ENCODE results near the gene GSAP. TPM values are rescaled to one million over a fixed set of nuclear protein-coding genes. Genes with fewer than 3 reads are reported as not detected.

Gene GSAP
- total RNA-seq, 1 donor: 3.5 TPM

- DNase-seq (ENCODE audit: low read depth): no peak
- TF ChIP-seq CTCF (IDR thresholded peaks at IDR 0.05; ENCODE audit: insufficient read depth, low read length): no peak
- H3K4me3 ChIP-seq (ENCODE audit: low read depth, low read length): no peak overlapping the region
Observed at GRCh38 chr7:77428777-77429231, 12.7 kb upstream of the GSAP start.

- H3K4me3 ChIP-seq (ENCODE audit: low read depth, low read length): no peak overlapping the region
- TF ChIP-seq CTCF (IDR thresholded peaks at IDR 0.05; ENCODE audit: insufficient read depth, low read length): no peak
- DNase-seq (ENCODE audit: low read depth): peak; percentile 36
Observed at GRCh38 chr7:77427996-77428603, 12.0 kb upstream of the GSAP start.

- peak; percentile 65 for DNase-seq (ENCODE audit: low read depth)
- peak overlapping the region; percentile 27 for H3K4me3 ChIP-seq (ENCODE audit: low read depth, low read length)
- no peak for TF ChIP-seq CTCF (IDR thresholded peaks at IDR 0.05; ENCODE audit: insufficient read depth, low read length)
Observed at GRCh38 chr7:77426521-77427051, 10.4 kb upstream of the GSAP start.

- peak; percentile 36 for DNase-seq (ENCODE audit: low read depth)
- no peak overlapping the region for H3K4me3 ChIP-seq (ENCODE audit: low read depth, low read length)
Observed at GRCh38 chr7:77426052-77426404, 9.9 kb upstream of the GSAP start.

GRCh38 chr7:77425101-77426051, 9.2 kb upstream of the GSAP start:
- peak; percentile 50 for DNase-seq (ENCODE audit: low read depth)
- TF ChIP-seq CTCF (IDR thresholded peaks at IDR 0.05; ENCODE audit: insufficient read depth, low read length): no peak
- peak overlapping the region; percentile 22 for H3K4me3 ChIP-seq (ENCODE audit: low read depth, low read length)

More at GRCh38 chr7:77426052-77426404, 9.9 kb upstream of the GSAP start:
- no peak for TF ChIP-seq CTCF (IDR thresholded peaks at IDR 0.05; ENCODE audit: insufficient read depth, low read length)

GRCh38 chr7:77422500-77422899, 6.4 kb upstream of the GSAP start:
- no peak for TF ChIP-seq CTCF (IDR thresholded peaks at IDR 0.05; ENCODE audit: insufficient read depth, low read length)
- H3K4me3 ChIP-seq (ENCODE audit: low read depth, low read length): no peak overlapping the region
- no peak for DNase-seq (ENCODE audit: low read depth)

Measured in fibroblast of the aortic adventitia (primary cell).